HG03378 (cell line): ENCODE results near the gene CTIF.

Experiments used
- ATAC-seq: cut with Tn5 transposase; IDR thresholded peaks from one replicate; pipeline ENCODE4 v1.9.1; 2021; ENCODE audit warnings: mild to moderate bottlenecking, moderate library complexity; ENCODE audit not compliant: unreplicated experiment

The CTIF gene

DNA sequence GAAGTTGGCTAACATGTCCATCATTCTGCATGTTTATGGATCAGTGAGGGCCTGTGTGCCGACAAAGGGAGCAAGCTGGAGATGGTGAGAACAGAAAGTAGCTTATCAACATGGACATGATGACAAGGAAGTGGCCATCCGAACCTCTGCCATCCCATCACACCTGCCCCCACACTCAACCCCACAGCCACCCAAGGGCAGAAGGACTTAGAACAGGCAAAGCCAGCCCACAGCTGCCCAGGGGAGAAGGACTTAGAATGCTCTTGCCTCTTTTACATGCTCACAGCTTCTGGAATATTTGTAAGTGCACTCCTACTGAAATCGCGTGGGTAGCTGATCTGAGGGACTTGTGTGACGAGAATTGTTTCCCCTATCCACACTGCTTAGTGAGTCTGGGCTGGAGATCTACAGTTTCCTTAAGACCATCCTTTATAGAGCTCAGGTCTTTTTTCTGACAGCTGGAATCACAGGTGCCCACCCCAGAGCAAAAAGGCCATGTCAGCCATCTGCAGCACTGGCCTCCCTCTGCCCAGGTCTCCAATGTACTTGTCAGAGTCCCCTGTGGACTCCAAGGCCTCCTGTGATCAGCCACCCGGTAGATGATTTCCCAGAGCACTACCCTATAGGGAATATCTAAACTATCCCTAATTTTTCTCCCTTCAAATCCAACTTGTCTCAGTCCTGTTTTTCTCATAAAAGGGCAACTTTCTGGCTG, 257.8 kb downstream of the CTIF start:
- no peak for ATAC-seq

DNA sequence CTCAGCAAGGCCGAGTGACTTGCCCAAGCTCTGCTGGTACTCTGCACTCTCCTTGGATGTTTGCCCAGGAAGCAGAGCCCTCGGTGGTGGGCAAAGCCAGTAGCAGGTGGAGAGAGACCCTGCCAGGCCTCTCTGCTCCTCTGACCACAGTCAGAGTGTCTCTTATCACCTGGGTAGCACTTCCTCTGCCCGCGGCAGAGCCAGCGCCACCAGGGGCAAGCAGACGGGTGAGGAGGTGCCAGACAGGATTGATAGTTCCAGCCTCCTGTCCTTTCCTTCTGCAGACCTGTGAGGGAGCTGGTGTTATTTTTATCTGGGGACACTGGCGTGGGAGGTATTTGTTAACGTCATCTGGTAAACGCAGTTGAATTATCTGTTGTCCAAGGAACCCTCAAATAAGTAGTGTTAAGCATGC, 259.0 kb downstream of the CTIF start:
- no peak for ATAC-seq

DNA sequence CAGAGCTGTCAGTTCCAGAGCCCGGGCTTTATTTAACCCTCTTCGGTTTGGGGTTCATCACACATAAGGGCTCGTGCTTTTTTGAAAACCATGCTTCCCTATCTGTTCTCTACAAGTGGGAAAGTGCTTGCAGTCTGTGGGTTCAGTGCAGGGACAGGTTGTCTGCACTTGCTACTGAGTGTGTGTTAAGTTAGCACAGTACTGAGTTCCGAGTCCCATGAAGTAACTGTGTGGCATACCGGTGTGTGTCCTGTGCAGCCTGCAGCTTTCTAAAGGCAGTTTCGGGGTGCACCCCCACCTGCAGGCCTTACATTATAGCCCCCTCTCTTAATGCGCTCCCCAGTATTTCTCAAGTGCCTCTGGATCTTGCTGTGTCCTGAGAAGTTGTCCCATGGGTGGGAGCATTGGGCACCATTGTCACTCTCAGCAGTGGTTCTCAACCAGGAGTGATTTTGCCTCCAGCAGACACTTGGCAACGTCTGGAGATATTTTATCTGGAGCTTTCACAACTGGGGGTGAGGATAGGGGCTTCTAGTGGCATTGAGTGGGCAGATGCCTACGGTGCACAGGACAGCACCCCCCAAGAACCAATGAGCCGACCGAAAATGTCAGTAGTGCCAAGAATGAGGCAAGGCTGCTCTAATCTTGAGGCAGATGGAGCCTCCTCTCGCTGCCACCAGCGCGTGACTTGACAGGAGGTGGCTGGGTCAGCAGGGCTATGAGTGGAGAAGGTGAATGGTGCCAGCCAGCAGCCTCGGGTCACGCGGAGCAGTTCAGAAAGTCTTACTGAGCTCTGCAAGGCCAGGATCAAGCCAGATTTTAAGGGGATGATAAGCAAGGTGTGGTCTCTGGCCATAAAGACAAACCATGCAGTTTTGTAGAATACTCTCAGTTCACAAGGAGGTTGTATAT, 259.8 kb downstream of the CTIF start:
- no peak for ATAC-seq

DNA sequence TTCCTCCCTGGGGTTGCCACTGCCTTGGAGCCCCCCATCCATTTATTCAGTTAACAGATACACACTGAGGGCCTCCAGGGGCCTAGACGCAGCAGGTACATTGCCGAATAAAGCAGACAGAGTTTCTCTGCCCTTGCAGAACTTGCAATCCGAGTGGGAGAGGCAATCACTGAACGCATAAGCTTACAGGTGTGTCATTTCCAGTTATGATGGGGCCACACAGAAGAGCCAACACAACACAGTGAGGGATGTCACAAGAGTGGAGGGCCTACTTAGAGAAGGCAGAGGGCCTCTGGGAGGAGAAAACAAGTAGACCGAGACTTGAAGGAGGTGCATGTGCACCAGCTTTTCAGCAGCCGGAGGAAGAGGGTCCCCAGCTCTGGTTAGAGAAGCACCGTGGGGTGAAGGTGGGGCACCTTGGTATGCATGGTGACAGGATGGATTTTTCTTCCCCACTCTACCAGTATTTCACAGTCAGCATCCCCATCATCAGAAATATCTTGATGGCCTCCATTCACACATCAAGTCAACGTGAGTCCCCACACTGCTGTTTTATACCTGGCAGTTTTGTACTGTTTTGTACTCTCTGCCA, 261.0 kb downstream of the CTIF start:
- no peak for ATAC-seq

DNA sequence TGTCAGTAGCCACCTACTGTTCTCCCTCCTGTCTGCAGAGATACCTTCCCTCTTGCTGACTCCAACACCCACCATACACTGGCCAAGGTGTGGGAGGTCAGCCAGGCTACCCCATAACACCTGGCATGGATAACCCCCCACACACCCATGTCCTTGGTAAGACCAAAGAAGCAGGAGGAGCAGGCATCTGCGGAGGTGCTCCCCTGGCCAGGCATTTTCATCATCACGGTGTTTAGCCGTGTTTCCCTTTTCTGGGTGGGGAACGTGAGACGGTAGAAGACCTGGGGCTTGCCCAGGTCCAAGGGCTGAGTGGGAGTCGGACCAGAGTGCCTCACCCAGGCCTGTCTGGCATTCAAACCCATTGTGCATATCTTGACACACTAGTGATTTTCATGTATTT, 261.6 kb downstream of the CTIF start:
- ATAC-seq = no peak

DNA sequence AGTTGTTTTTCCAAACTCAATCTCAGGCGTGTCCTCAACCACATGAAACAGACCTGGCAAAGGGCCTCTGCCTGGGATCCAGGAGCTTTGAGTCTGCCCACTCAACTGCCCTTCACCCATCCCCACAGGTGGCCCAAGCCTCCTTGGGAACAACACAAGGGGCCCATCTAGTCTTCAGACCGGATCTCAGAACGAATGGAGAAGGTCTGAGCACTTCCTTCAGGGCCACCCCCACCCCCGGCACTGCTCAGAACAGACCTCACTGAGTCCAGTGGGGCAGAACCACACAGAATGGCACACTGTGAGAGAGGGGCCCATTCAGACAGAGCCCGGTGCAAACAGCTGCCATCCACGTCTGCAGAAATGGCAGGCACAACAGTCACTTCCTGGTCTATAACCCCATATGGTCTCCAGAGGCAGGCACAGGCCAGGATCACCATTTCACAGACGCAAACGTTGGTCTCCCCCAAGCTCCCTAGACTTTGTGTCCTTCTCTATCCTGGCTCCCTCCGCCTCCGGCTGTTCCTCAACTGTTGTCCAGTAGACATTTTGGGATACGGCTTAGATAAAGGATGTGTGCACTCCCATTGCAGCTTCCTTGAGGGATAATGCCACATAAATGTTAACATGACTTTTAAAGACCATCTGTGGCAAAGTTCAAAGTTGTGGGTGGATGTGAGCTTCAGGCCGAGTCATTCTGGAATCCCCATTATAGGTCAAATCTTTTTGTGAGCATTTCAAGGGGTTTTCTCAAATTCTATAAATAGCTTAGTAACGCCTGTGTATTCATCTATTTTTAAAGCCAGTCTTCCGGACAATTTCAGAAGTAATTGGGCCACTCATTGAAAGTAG, 262.3 kb downstream of the CTIF start:
- peak; percentile 72 for ATAC-seq

DNA sequence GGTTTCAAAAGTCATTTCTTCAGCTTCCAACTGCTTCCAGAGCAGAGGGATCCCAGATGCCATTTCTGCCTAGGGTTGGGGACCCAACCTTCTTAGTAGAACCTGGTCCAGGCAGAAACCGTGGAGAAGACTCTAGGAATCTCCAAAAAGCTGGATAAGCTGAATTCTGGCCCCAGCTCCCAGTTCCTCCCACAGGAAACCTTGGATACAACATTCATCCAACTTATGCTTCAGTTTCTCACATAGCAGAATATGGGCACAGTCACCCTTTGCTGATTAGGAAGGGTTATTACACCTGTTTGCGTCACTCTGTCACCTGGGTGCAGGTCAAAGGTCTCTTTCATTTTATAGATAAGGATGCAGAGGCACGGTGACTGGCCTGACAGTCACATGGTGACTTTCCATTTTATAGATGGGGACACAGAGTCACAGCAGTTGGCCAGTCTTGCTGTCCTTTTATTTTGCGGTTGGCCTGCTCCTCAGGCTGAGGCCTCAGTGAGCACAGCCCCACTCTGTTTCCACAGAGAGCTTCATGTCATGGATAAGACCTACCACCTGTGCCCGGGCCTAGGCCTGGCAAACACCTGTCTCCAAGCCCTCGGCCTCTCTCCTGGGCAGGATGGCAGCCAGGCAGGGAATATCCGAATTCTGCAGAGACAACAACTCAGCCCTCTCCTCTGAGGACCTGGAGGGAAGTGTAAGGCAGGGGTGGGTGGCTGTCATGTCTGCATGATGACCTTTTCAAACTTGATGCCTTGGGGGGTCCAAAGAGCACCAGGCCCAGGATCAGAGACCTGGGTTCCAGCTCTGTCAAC, 263.1 kb downstream of the CTIF start:
- no peak for ATAC-seq

DNA sequence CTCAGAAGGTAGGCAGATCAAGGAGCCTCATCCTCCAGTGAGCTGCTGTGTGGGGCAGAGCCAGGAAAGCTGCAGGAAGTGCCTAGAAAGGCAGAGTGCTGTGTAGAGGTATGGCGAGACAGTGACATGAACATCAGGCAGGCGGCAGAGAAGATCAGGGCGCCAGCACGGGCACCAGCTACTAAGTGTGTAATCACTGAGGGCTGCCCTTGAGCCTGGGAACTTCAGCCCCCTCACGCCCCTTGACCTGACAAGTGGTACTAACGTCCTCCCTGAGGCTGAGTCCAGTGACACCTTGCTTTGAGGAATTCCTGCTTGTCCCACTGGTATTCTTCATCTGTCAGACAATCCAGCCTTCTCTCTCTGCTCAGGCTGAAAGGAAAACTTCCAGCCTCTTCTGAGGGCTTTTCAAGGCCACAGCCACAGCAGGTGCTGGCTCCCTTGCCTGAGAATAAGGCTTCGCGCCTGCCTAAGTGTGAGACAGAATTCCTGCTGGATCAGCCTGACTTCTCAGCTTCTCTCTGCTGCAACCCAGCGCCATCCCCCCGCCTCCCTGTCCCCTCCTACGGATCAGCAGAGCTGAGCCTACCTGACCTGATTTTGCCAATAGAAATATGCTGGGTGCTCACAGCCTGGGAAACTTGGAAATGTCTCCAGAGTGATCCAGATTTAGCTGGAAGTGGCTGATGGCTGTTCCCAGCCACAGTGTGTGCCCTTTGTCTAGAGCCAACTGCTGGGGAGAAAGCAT, 263.9 kb downstream of the CTIF start:
- ATAC-seq = no peak

DNA sequence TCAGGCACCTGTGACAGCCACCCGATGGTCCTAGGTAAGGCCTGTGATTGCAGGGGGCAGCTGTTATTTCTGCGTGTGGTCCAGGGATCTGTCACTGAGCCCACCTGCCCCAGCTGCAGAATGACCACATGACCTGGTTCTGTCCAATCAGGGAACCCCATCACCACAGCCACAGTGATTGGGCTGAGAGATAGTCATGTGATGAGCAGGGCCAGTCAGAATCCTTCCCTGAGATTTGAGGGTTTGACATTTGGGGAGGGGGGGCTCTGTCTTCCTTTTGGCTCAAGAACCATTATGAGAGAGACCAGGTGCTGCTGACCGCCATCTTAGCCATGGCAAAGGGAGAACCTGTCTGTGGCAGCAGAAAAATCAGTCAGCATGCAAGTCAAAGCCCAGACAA, 264.7 kb downstream of the CTIF start:
- no peak for ATAC-seq

DNA sequence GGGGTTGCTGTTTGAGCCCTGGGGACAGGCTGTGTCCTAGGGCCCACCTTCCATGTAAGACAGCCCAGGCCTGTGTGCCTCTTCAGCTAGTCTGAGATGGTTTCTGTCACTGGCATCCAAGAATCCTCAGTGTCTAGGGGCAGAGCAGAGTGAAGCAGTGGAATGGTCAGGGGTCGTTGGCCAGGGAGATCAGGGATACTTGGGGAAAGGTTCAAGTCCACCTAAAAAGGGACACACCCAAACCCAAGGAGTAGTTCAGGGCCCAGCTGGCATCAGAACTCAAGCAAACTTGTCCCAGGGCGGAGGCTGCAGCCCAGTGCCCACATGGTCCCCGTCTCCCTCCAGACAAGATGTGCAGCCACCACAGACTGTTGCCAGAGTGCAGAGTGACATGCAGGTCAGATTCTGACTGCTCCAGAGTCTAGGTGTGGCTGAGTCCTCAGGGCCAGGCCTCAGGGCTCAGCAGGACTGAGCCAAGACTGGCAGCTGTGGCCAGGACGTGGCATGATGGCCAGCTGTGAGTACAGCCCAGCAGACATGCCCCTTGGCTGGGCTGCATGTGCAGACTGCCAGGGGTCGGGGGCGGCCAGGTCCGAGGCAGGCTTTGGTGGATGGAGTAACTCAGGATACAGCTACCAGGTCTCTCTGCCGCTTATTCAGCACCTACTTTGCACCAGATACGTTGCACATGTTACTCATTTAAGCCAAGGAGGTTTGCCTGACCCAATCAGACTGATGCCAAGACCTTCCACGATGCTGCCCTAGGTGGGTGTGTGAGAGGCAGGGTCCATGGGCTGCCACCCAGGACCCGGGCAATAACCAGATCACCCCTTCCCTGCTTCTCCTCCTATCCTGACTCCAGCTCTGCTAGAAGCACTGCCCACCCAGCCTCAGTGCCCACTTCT, 265.4 kb downstream of the CTIF start:
- no peak for ATAC-seq

DNA sequence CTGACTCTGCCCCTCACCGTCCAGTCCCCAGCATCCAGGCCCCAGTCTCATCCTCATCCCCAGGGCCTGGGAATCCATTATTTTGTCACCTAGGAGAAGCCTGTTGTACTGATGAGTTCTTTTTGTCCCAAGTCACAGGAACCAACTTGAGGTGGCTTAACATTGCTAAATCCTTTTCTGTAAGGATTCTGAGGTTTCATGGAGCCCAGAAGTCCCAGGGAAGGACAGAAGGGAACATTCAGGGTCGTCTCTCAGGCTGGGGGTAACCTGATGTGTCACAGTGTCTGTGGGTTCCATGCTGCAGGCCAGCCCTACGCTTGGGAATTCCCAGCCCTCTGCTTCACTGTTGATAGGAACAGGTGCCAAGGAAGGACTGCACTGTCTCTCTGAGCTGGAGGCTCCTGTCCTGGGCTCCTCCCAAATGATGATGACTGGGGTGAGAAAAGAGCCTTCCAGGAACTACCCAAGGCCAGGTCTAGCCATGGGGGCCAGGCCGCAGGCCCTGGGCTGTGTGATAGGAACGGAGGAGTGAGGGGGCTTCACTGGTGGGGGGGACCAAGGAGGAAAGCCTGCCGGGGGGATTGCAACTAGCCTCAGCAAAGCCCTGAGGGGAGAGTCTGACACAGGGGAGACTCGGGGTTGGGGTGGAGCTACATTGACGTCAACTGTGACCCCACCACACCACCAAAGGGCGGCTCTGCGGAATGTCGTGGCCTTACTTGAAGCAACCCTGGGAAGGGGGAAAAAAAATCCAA, 266.2 kb downstream of the CTIF start:
- no peak for ATAC-seq

DNA sequence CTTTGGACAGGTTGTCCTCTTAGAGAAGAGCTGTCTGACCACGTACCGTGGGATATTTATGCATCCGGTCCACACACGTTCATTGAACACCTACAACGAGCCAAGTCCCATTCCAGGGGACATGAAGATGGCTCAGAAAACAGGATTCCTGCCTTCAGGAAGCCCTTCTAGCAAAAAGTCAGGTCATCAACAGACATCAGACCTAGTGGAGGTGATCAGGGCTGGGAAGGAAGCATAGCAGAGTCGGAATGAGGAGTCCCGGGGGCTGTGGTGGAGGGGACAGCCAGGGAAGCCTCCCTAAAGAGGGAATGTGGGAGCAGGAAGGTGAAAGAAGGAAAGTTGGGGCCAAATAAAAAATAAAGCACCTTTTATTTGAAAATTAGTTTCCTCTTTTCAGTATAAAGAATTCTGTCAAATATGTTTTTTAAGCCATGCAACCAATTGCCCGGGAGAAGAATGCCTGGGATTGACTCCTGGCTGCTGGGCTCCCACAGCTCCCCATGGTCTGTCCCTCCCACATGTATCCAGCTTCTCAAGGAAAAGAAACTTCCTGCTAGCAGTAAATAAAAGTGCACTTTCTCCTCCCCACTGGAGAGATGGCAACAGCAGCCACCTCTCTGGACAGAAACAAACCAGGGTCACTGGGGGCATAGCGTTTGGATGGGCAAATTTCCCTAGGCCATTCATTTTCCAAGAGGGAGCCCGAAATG, 267.1 kb downstream of the CTIF start:
- ATAC-seq = no peak

DNA sequence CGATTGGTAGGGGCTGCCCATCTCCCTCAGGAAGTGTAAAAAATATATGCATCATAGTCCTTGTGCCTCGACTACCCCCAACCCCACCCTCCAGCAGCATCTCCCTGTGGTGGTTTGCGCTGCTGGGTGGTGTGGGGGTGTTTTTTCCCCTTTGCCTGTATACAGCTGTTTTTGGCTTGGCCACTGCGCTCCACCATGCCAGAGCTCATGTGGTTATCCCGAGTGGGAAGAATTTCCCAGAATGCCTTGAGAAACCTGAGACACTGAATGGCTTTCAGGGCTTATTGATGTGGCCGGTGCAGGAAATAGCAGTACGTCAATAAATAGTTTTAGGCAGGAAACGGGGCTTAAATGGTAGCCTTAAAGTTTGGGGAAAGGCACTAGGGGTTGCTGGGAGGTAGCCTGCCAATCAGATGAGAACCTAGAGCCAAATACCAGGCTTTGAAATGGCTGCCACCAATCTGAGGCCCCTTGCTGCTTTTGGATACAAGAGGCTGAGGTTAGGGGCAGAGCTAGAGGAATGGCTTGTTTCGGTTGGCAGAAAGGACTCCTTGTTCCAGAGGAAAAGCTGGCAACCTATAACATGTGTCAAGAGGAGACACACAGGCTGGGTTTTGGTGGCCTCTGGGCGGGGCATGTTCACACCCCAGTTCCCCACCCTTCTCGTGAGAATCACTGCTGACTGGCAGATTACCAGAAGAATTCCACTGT, 267.9 kb downstream of the CTIF start:
- ATAC-seq = no peak

DNA sequence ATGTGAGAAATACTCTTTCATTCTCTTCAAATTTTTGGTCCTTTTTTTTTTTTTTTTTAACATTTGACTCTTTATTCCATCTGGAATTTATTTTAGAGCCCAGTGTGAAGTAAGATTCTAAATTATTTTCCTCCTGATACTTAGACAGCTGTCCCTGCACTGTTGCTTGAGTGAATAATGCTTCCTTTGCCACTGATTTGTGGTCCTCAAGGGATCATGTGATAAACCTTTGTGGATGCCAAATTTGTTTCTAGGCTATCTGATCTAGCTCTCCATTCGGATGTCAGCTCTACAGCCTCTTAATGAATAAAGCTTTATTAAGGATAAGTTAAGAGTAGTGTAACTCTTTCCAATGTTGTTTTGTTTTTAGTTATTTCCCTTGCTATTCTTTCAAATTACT, 269.6 kb downstream of the CTIF start:
- ATAC-seq = no peak

DNA sequence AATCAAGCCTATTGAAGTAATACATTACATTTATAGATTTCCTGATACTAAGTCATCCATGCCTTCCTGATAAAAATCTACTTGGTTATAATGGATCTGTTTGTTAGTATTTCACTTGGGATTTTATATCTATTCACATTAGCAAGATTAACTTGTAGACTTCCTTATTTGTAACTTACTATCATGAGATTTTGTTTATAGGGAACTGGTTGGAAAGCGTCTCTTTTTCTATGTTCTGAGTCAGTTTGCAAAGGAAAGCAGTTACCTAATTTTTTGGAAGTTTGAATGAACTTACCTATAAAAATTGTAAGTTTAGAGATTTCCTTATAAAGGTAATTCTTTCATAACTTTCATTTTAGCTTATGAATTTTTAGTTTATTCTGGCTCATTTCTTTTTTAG, 270.5 kb downstream of the CTIF start:
- no peak for ATAC-seq

DNA sequence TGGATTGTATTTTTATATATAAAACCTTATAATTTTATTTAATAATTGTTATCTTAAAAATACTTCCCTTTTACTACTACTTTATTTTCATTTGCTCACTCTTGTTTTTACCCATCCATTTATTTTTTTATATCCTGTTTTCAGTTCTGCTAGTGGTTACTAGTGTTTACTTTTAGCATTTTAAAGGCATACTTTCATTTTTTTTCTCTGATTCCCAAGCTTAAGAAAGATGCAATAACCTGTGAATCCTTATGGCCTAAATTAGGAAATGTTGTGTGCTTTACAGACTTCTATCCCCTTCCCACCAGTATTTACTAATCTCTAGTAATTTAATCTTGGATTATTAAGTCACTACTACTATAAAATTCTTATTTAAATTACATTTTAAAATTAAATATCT, 272.0 kb downstream of the CTIF start:
- ATAC-seq = no peak
